Measurements from ENCODE around the gene CCDC66.
"Not testable (repeated sequence)": the region's sequence is repeated elsewhere in the genome, so short reads cannot be mapped to it uniquely, and the experiment has no call there.

The CCDC66 gene

DNA sequence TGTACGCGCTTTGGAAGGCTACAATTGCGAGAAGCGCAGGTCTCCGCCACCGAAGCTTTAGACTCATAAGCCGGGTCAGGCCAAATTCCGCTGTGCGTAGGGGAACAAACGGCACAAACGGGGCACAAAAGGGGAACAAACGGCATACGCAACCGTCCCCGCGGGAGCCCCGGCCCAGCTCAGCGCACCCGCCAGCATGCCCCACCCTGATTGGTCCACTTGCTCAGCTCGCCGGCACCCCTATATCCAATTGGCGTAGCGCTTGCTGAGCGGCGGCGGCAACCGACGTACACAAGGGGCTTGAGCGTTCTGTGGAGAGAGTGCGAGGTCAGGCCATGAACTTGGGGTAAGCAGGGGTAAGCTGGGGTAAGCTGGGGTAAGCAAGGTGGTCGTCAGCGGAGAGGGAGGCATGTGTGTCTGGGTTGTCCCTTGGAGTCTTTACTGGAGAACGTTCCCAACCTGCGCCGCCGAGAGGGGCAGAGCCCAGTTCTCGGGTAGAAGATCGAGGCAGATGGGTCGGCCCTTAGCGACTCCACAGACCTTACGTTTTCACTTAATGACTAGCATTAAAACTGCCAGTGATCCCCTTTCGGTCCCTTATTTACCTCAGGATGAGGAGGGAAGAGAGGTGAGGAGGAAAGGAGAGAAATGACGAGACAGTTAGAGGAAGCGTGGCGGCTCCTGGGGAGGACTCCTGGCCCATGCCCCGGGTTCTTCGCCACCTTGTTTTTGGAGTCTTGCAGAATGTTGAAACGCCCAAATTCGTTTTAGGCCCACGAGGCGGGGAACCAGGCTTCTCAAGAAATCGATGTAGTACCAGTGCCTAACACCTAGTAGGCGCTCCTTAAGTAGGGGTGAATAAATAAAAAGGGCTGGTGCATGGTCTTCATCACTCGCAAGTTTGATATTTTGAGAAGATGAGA lies at the start of gene CCDC66:
CCDC66 (plus strand) TSS at position 268 of the 923 bp plus-strand sequence; CDS start at position 336, 68 bp downstream.
- DNase-seq (ENCODE audit: low read depth) = peak; percentile 82

DNA sequence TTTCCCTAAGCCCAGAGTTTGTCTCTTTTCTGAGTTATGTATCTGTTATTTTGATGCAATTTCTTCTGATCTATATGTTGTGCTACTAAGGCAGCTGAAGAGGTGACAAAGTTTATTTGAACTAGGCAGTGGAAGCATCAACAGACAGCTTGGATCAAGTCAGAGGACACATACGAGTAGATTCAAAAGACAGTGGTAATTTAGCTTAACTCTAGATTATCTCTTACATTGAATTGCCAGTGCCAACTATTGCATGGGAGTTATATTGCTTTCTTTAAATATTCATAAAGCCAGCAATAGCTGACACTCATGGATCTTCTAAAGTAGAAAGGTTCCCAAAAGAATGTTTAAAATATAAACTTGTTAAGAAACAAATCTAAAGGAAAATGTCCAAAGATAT lies 37.3 kb upstream of the CCDC66 start:
- DNase-seq (ENCODE audit: low read depth) = no peak

DNA sequence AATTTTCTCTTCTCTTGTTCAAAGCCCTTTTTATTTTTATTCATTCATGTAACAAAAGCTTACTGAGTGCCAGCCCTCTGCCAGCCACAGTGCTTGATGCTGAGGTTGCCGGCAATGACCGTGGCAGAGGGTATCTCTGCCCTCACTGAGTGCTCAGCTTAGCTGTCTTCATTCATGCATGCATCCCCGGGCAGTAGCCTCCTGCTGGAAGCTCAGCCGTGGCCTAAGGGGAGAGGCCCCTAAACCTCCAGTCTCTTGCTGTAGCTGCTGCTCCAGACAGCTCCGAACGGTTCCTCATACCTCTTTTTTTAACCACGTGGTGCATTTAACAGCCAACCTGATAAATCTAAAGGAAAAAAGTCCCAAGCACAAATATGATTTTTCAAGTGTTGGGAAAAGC lies 34.6 kb upstream of the CCDC66 start:
- DNase-seq (ENCODE audit: low read depth) = no peak

DNA sequence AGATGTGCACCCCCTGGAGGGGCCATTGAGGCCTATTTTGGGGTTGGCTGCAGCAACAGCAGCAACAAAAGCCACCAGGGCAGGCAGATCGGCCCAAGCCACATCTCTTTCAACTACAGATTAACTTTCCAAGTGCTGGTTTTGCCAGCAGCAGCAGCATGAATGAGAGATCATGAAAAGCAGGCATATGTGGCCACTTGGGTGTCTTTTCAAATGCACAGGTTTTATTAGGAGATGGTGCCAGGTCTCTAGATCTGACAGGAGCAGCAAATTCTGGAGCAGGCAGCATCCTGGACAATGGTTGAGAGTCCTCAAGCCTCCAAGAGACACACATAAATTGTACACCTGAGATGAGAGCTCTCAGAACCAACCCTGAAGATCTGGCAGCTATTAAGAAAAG lies 31.7 kb upstream of the CCDC66 start:
- no peak for DNase-seq (ENCODE audit: low read depth)

DNA sequence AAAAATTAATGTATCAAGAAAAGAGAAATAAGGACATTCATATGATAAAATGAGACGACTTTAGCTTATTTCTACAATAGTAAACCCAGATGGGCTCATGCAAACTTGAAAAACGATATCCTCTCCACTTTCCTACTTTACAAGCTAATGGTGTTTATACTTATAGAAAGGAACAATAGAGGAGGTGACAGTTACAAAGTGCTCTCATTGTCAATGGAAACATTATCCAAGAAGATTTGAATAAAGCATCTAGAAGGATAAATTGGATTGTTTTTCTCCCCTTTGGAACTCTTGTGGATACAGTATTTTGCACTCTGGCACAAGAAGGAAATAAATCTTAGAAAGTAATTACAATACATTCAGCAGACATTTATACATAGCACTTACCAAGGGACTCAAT lies 20.2 kb upstream of the CCDC66 start:
- no peak for DNase-seq (ENCODE audit: low read depth)

DNA sequence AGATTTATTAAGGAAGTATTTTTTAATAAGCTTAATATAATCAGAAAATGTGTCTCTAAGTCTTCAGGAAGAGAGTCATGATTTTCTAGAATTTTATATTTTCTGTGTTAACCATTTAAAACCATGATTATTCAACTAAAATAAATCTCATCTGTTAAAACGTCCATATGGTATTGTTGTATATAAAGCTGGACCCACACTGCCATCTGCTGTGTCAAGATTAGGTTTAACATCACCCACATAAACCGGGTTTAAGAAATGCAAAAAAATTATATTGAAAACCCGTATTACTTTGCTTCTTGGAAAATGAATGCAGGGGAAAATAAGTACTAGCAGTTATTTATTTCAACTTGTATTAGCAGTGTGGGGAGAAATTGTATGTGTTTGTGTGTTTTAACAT lies 9.5 kb upstream of the CCDC66 start:
- no peak for DNase-seq (ENCODE audit: low read depth)

DNA sequence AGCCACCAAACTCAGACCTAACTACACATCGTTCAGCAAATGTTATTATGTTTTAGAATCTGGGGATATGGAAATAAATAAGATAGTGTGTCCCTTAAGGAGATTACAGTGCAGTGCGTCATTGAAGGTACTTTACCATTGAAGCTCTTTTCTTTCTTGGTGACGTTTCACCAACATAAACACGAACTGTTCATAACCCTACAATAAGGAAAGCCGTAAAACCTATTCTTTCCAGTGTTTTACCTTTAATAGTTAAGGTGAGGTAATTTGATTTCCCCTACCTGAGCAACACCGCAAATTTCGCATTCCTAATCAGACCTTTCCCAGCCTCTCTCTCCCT lies 826 bp downstream of the CCDC66 start:
- no peak for DNase-seq (ENCODE audit: low read depth)

DNA sequence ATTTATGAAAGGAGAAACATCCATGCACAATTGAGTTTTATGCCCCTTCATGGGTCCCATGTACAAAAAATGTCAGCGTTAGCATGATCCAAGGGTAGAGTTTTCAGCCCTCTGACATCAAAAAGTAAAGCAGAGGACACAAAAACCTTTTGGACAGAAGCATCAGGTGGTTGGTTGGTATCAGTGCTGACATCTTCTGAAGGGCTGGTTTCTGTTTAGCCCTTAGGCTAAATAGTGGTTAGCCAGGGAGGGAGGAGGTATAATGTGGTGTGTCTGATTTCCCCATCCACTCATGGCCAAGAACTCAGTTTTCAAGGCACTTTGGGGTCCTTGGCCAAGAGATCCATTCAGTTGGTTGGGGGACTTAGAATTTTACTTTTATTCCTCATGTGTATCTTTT lies 16.5 kb downstream of the CCDC66 start:
- no peak for DNase-seq (ENCODE audit: low read depth)

DNA sequence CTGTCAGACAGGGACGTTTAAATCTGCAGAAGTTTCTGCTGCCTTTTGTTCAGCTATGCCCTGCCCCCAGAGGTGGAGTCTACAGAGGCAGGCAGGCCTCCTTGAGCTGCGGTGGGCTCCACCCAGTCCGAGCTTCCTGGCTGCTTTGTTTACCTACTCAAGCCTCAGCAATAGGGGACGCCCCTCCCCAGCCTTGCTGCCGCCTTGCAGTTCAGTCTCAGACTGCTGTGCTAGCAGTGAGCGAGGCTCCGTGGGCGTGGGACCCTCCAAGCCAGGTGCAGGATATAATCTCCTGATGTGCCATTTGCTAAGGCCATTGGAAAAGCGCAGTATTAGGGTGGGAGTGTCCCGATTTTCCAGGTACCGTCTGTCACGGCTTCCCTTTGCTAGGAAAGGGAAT lies 25.0 kb downstream of the CCDC66 start:
- not testable (repeated sequence) for DNase-seq (ENCODE audit: low read depth)

DNA sequence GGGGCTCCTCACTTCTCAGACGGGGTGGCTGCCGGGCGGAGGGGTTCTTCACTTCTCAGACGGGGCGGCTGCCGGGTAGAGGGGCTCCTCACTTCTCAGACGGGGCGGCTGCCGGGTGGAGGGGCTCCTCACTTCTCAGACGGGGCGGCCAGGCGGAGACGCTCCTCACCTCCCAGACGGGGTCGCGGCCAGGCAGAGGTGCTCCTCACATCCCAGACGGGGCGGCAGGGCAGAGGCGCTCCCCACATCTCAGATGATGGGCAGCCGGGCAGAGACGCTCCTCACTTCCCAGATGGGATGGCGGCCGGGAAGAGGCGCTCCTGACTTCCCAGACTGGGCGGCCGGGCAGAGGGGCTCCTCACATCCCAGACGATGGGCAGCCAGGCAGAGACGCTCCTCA lies 27.3 kb downstream of the CCDC66 start:
- not testable (repeated sequence) for DNase-seq (ENCODE audit: low read depth)

DNA sequence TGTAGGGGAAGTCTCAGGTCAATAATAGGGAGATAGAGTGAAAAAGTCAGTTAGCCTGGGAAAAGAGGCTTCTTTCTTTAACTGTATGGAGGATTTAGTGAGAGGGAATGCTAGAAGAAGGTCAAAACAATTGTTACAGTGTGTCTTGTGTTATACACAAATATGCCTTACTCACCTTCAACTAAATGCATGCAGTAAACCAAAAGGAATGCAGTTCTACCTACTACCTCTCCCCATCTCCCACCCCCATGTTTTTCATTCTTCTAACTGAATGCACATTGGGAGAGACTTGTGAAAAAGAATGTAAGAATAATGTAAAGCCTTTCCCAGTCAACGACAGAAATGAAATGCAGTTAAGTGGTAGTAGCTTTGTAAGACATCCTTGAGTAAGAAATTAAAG lies 33.8 kb downstream of the CCDC66 start:
- no peak for DNase-seq (ENCODE audit: low read depth)

DNA sequence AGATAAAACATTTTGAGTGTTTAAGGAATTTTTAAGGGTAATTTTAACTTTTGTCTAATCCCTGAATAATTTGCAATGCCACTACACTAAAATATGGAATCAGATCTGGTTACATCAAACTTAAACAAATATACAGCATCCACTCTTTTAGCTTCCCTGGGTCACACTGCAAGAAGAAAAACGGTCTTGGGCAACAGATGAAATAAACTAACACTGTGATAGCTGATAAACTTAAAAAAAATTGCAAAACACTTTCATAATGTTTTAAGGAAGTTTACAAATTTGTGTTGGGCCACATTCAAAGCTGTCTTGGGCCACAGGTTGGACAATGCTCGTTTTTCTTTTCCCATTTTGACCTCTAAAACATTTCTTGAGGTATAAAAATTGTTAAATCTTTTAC lies 34.3 kb downstream of the CCDC66 start:
- no peak for DNase-seq (ENCODE audit: low read depth)

DNA sequence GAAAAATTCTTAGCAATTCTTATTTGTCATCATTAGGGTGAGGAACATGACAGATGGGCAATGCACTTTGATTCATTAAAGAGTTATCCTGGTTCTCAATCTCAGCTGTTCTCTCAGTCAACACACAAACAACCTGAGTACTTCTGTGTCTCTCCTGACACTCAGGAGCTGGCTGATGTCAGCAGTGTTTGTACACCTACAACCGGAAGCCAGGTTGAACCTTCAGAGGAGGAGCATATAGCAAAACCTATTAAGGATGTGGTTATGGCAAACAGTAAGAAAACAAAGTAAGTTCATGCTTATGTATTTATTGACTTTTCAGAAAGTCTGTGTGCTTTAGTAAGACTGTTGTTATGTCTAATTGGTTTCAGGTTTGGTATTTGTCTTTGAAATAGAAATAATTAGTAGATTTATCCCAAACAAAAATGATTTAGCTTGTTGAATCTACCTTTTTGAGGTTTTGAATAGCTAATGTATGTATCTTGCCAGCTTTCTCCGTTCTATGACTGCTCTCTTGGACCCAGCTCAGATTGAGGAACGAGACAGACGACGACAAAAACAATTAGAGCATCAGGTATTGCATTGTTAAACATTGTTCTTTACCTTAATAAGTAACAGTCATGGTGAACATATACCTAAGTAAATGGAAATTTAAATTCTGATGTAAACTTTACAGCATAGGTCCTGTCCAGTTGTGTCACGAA lies 36.6 kb downstream of the CCDC66 start:
- no peak for DNase-seq (ENCODE audit: low read depth)

DNA sequence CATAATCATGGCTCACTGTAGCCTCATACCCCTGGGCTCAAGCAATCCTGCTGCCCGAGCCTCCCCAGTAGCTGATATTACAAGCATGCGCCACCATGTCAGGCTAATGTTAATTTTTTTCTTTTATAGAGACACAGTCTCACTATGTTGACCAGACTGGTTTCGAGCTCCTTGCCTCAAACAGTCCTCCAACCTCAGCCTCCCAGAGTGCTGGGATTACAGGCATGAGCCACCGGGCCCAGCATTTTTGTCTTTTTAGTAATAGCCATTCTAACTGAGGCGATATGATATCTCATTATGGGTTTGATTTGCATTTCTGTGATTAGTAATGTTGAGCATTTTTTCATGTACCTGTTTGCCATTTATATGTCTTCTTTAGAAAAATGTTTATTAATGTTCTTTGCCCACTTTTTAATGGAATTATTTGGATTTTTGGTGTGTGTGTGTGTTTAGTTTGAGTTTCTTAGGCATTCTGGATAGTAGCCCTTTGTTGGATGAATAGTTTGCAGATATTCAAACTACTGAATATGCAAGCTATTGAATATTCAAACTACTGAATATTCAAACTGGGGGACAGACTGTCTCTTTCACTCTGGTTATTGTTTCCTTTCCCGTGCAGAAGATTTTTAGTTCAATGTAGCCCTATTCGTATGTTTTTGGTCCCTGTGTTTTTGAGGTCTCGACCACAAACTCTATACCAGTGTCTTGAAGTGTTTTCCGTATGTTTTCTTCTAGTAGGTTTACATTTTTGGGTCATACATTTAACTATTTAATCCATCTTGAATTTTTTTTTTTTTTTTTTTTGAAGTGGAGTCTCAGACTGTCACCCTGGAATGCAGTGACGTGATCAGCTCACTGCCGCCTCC lies 39.2 kb downstream of the CCDC66 start:
- DNase-seq (ENCODE audit: low read depth) = no peak

DNA sequence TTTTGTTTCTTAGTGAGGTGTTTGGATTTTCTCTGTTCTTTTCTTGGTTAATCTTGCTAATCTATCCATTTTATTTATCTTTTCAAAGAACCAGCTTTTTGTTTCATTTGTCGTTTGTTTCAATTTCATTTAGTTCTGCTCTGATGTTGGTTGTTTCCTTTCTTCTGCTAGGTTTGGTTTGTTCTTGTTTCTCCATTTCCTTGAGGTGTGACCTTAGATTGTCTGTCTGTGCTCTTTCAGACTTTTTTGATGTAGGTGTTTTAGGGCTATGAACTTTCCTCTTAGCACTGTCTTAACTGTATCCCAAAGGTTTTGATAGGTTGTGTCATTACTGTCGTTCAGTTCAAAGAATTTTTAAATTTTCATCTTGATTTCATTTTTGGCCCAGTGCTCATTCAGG lies 51.5 kb downstream of the CCDC66 start:
- DNase-seq (ENCODE audit: low read depth) = not testable (repeated sequence)

DNA sequence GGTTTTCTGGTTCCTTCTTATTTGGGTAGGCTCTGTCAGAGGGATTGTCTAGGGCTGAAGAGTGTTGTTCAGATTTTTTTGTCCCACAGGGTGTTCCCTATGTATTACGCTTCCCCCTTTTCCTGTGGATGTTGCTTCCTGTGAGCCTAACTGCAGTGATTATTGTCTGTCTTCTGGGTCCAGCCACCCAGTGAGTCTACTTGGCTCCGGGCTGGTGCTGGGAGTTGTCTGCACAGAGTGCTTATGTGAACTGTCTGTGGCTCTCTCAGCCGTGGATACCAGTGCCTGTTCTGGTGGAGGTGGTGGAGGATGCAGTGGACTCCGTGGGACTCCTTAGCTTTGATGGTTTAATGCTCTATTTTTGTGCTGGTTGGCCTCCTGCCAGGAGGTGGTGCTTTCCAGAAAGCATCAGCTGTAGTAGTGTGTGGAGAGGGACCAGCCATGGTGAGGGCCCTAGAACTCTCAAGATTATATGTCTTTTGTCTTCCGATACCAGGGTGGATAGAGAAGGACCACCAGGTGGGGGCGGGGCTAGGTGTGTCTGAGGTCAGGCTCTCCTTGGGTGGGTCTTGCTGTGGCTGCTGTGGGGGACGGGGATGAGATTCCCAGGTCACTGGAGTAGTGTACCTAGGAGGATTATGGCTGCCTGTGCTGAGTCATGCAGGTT lies 53.8 kb downstream of the CCDC66 start:
- DNase-seq (ENCODE audit: low read depth) = no peak

DNA sequence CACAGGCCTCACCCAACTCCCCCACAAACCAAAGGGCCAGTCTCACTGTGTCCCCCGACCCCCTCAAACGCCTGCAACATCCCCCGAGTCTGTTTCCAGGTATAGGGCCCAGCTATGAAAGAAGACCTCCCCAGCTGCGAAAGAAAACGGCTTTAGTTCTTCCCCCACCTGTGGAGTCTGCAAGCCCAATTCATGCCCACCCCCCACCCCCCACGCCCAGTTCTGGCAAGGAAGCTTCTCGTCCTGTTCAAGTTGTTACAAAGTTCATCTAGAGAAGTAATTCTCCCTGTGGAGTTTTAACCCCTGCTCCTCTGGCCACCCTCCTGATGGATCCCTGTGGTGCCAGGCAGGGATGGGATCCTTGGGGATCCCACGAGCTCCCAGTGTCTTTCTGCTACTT lies 54.4 kb downstream of the CCDC66 start:
- no peak for DNase-seq (ENCODE audit: low read depth)

DNA sequence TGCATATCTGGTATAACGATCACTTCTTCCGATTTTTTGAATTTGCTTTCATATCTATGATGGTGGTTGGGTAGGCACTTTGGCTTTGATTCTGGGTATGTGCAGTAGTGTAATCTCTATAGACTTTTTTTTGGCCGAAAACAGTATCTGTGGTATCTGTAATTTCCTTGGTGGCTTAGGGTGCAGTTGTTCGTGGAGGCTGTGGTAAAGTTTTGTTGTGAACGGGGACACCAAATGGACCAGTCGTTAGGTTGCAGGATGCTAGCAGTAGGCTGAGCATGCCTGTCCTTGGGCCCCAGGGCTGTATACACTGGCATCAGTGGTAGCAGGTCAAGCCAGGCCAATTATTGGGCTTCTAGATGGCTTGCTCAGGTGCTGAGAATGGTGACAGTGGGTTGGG lies 55.2 kb downstream of the CCDC66 start:
- no peak for DNase-seq (ENCODE audit: low read depth)

DNA sequence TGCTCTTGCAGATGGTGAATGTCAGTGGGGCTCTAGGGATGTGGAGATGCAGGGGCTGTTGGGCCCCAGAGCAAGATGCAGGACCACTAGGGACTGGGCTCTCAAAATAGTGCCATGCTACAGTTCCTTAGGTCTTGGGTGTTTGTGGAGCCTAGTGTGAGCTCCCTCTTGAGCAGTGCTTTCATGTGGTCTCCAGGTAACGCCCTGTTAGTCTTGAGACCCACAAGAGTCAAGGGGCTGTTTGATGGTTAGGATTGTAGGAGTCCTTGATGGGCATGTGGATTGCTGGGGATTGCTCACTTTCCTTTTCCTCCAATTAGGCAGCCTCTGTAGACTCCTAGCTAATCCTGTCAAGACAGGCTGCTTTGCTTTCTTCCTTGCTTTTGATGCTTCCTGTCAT lies 56.0 kb downstream of the CCDC66 start:
- DNase-seq (ENCODE audit: low read depth) = no peak

DNA sequence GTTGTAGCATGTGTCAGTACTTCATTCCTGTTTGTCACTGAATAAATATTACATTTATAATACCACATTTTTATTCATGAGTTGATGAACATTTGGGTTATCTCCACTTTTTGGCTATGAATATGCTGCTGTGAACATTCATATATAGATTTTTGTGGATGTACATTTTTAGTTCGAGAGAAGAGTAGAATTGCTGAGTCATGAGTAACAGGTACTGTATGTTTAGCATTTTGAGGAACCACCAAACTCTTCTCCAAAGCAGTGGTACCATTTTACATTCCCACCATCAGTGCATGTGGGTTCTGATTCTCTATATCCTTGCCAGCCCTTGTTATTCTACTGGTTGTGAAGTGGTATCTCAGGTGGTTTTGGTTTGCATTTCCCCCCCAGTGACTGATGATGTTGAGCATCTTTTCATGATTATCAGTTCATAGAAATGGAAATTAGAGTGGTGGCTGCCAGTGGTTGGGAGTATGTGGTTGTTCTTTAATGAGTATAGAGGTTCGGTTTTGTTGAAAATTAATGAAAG lies 59.6 kb downstream of the CCDC66 start:
- DNase-seq (ENCODE audit: low read depth) = no peak

DNA sequence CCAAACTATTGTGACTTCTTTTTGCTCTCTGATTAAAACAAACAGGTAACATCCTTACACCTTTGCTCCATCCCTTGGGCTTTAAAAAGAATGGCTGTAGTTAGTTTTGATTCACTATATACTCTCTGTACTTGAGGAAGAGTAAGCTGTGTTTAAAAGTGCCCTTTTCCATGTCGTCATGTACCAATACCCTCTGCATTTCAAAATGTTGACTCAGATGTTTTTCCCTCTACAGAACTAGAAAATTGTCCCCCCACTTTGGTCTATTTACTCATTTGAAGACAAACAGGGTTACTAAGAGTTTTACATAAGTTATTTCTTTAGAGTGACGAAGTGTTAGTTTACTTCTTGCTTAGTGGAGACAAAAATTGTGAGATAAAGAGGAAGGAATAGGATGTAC lies 63.4 kb downstream of the CCDC66 start:
- no peak for DNase-seq (ENCODE audit: low read depth)

DNA sequence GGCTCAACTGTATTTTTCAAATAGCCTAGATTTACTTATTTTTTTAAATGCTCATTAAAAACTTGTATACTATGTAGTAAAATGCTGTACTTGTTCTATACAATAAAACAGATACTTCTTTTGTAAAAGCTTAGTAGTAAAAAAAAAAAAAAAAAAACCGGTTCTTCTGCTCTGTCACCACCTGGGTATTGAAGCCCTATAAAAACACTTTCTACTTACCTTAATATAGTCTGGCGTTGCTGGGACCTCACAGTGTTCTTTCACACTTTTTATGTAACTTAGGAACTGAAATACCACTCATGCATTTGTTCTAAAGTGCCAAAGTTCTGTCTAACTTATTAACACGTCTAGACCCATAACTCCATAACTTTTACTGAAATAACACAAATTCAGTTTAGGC lies 64.7 kb downstream of the CCDC66 start:
- no peak for DNase-seq (ENCODE audit: low read depth)

Measured in stimulated activated CD8-positive, alpha-beta memory T cell treated with anti-CD3 and anti-CD28 coated beads, Interleukin-7, amount 100 ng/mL, for 24 hours (primary cell).